Measurements from ENCODE around the gene MXRA5.
"Not testable (repeated sequence)": the region's sequence is repeated elsewhere in the genome, so short reads cannot be mapped to it uniquely, and the experiment has no call there.

MXRA5 gene

DNA sequence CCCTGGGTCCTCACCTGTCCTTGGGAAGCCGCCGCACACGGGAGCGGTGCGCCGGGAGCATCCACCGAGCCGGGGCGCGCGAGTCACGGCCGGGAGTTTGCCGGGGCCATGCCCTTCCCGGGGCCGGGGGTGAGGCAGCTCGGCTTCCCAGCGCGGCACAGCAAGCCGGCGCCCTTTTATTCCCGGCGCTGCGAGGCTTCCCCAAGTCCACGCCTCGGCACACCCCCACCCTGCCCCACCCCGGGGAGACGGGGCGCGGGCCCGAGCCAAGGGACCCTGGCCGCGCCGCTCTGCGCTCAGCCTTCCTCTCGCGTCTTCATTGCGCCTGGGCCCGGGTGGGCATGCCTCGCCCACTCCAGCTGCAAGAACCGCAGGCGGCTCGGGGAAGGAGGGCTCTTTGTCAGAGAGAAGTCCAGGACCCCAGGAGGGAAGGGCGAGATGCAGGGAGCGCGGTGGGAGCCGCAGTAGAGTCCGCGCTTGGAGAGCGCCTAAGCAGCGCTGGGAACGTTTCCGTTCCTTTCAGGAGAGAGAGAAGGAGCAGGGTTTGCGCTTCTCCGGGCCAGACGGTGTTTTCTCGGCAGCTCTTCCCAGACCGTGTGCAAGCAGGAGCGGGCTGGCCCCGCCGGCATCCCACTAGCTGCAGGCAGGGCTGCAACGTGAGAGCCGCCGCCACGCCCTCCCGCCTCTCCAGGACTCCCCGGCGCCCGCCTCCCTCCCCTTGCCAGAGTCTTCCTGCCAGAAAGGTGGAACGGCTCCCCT is at the start of gene MXRA5:
TSS of gene MXRA5 (minus strand) at position 152 of the 759 bp plus-strand sequence. CDS start 2,819 bp downstream, outside the sequence.
- no peak for DNase-seq (ENCODE audit: extremely low spot score, insufficient read length, low read depth)
- FAIRE-seq: no peak

GRCh38 chrX:3393581-3394111 is 47.2 kb upstream of the MXRA5 start:
- FAIRE-seq: no peak
- no peak for DNase-seq (ENCODE audit: extremely low spot score, insufficient read length, low read depth)

GRCh38 chrX:3393178-3393577 is 46.7 kb upstream of the MXRA5 start:
- no peak for DNase-seq (ENCODE audit: extremely low spot score, insufficient read length, low read depth)
- no peak for FAIRE-seq

GRCh38 chrX:3388457-3388856 is 42.0 kb upstream of the MXRA5 start:
- no peak for DNase-seq (ENCODE audit: extremely low spot score, insufficient read length, low read depth)

DNA sequence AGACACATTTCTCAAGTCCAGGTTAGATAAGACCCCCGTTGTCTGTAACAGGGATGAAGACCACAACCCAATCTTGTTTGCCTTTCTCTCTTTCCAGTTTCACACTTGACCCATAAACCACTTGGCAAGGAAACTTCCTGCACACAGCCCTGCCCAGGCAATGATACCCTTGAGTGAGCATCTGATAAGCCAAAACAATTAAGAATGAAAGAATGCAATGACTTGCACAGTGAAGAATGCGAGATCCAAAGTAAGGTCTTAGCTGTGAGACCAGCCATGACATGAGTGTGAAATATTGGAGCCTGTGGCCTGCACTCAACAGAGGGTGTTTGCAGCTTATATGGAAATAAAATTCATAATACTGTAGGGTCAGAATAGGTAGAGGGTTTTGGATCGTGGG is 37.9 kb upstream of the MXRA5 start:
- no peak for DNase-seq (ENCODE audit: extremely low spot score, insufficient read length, low read depth)
- FAIRE-seq: no peak

More at GRCh38 chrX:3388457-3388856, 42.0 kb upstream of the MXRA5 start:
- no peak for FAIRE-seq

DNA sequence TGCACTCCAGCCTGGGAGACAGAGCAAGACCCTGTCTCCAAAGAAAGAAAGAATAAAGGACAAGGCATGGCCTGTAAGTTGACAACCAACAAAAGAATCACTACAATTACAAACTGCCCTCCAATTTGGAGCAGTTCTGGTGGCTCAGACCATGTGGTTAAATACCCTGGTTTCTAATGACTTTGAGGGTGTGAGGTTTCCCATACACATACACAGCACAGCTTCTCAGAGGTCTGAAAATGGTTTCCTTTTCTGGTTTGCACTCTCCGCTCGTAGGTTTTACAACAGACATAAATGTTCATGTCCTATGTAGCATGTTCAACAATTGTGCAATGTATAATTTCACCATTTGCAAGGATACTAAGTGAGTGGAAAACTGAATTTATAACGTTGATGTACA is 34.2 kb upstream of the MXRA5 start:
- DNase-seq (ENCODE audit: extremely low spot score, insufficient read length, low read depth): no peak
- FAIRE-seq: no peak

DNA sequence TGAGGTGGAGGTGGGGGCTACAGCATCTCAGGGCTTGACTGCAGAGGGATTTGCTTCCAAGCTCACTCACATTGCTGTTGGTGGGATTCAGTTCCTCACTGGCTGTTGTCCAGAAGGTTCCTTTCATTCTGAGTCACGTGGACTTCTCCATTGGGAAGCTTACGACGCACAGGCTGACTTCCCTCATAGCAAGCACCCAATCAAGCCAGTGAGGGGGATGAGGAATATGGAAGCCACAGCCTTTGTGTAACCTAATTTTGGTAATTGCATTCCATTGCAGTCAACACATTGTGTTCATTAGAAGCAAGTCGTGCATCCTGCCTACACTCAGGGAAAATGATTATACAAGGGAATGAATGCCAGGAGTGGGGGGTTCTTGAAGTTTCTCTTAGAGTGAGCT is 32.7 kb upstream of the MXRA5 start:
- DNase-seq (ENCODE audit: extremely low spot score, insufficient read length, low read depth) (no peak), FAIRE-seq (no peak)

GRCh38 chrX:3378156-3378555 is 31.7 kb upstream of the MXRA5 start:
- no peak for FAIRE-seq
- DNase-seq (ENCODE audit: extremely low spot score, insufficient read length, low read depth): no peak

DNA sequence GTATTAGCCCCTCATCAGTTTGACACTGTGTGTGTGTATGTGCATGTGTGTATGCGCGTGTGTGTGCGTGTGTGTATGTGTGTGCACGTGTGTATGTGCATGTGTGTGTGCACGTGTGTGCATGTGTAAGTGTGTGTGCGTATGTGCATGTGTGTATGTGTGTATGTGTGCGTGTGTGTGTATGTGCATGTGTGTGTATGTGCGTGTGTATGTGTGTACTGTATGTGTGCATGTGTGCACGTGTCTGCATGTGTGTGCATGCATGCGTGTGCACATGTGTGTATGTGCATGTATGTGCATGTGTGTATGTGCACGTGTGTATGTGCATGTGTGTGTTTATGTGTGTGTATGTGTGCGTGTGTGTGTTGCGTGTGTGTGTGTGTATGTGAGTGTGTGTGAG is 31.1 kb upstream of the MXRA5 start:
- FAIRE-seq: no peak
- DNase-seq (ENCODE audit: extremely low spot score, insufficient read length, low read depth): no peak

DNA sequence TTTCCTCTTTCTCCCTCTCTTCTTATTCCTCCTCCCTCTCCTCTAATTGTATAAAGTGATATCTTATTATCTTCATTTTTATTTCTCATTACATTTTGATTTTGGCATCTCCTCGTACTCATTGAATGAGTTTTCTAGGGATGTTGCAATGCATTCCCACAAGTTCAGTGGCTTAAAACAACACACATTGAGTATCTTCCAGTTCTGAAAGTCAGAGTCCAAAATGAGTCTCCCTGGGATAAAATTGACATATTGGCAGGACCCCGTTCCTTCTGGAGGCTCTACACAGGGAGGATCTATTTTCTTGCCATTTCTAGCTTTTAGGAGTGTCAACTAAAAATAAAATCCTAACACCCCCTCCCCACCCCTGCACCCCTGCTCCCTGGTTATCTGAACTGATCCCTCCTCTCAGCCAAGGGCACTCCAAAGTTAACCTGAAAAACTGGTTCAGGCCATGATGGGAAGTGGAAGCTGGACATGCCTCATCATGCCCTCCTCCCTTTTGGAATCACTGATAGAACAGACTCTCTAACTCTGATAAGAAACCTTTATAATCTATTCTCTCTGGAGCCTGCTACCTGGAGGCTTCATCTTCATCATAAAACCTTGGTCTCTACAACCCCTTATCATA is 29.5 kb upstream of the MXRA5 start:
- not testable (repeated sequence) for FAIRE-seq; DNase-seq (ENCODE audit: extremely low spot score, insufficient read length, low read depth)

- FAIRE-seq (no peak), DNase-seq (ENCODE audit: extremely low spot score, insufficient read length, low read depth) (no peak)
Measured at GRCh38 chrX:3374108-3374800, 27.8 kb upstream of the MXRA5 start.

DNA sequence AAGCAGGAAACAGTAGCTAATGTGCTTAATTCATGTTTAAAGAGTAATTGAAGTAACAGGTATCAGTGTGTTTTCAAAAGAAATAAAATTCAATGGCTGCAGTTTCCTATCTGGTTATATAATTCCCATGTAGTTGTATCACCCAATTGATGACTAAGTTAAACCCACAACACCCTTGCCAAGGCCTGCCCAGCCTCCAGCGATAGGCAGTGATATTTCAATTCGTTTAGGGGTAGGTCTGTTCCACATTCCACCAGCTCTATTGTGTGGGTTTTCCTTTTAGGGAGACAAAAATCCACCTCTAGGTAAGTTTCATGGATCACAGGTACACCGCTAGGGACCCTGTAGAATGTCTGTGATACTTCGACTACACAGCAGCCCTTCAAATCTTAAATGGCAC is 24.7 kb upstream of the MXRA5 start:
- FAIRE-seq (no peak), DNase-seq (ENCODE audit: extremely low spot score, insufficient read length, low read depth) (no peak)

DNA sequence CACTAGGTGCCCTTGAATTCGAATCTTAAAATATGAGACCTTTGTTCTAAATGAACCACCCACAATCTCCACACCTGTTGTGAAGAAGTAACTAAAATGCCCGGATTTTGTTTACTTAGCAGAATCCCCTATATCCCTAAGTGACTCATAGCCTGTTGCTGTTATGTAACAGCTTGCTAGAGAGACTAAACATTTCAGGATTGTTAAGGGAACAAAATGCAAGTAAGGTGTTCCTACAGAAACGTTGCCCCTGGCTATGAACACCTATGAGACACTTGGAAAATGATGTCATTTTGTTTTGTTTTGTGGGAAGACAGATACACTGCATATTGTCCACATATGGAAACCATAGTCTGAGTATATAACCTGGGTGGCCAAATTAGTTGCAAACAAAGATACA is 24.2 kb upstream of the MXRA5 start:
- no peak for DNase-seq (ENCODE audit: extremely low spot score, insufficient read length, low read depth)
- FAIRE-seq: no peak

GRCh38 chrX:3362956-3363355 is 16.5 kb upstream of the MXRA5 start:
- FAIRE-seq (no peak), DNase-seq (ENCODE audit: extremely low spot score, insufficient read length, low read depth) (no peak)

- DNase-seq (ENCODE audit: extremely low spot score, insufficient read length, low read depth) (no peak), FAIRE-seq (no peak)
Measured at GRCh38 chrX:3360881-3361280, 14.4 kb upstream of the MXRA5 start.

DNA sequence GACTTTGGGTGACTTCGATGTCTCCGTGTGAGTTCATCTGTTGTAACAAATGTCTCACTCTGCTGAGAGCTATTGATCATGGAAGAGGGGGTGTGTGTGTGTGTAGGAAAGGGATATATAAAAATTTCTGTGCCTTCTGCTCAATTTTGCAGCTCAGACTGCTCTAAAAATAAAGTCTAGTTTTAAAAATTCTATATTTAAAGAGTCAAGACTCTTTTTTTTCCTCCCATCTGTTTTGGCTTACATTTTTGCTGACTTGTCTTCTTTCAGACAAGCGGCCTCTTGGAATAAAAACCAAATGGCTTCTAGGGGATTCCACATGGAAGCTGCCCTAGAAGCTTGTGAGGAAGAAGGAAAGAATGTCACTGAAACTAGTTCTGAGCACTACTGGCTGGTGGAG is 6.3 kb upstream of the MXRA5 start:
- DNase-seq (ENCODE audit: extremely low spot score, insufficient read length, low read depth); FAIRE-seq: not testable (repeated sequence)

- DNase-seq (ENCODE audit: extremely low spot score, insufficient read length, low read depth) (no peak), FAIRE-seq (no peak)
Measured at GRCh38 chrX:3351276-3351675, 4.8 kb upstream of the MXRA5 start.

GRCh38 chrX:3348191-3348590 is 1.7 kb upstream of the MXRA5 start:
- no peak for DNase-seq (ENCODE audit: extremely low spot score, insufficient read length, low read depth)
- no peak for FAIRE-seq

DNA sequence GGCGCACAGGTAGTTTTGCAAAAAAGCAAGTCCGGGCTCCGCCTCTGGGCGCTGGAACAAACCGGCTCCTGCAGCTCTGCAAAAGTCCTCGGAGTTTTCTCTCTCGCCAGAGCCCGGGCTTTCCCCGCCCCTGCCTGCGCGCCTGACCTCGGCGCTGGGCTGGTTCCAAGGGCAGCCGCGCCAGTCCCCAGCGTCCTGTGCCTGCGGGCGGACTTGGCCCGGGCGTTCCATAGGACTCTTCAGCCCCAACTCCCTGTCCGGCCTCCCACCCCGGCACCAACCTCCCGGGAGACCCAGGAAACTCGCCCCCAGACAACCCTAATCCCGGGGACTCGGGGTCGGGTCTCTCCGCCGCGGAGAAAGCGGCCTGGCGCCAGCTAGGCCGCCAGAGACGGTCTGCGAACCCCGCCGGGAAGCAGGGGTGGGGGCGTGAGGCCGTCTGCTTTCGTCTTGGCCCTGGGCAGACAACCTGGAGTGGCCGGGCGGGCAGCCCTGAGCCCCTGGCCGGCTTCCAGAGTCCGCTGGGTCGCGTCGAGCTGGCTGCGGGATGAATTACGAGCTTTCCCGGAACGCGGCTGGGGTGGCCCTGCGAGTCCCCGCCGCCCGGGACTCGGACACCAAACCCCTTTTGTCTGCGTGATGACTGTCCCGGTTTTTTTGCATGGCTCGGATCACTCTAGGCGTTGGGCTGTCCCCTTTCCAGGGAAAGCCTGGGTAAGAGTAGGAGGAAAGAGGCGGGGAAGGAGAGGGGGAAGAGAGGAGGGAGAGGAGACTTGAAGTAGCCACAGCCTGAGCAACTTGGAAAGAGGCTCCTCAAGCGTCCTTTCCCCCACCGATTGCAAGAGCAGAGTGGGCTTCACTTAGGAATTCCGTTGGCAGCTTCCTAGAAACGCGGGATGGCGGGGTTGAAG is 916 bp downstream of the MXRA5 start:
- DNase-seq (ENCODE audit: extremely low spot score, insufficient read length, low read depth) (no peak), FAIRE-seq (no peak)

- DNase-seq (ENCODE audit: extremely low spot score, insufficient read length, low read depth); FAIRE-seq: not testable (repeated sequence)
Measured at GRCh38 chrX:3343569-3343968, 2.9 kb downstream of the MXRA5 start.
